Sigmoid colon (tissue), 4 donors: Measurements from ENCODE around the gene WWC2.
"Not testable (repeated sequence)": the region's sequence is repeated elsewhere in the genome, so short reads cannot be mapped to it uniquely, and the experiment has no call there.

ENCODE experiments used
- CTCF ChIP-seq, 4 experiments: fragments of 450-650 bp in 3 of 4; fragments of 200-600 bp in 1 of 4; IDR thresholded peaks; one replicate each; pipeline ENCODE4 v1.5.1; 2016 to 2019; ENCODE audit warnings: antibody characterized with exemption in 4 of 4, mild to moderate bottlenecking in 3 of 4, moderate library complexity in 2 of 4
- EP300 ChIP-seq, 4 donors: sonication (generic); formaldehyde crosslinking; IDR thresholded peaks; one replicate each; pipeline ENCODE4 v1.6.1; 2017; ENCODE audit warnings: antibody characterized with exemption in 4 of 4
- POLR2A ChIP-seq, 2 donors: fragments of 450-650 bp; IDR thresholded peaks; one replicate each; pipeline ENCODE4 v1.6.1; 2016; ENCODE audit warnings: antibody characterized with exemption in 2 of 2, mild to moderate bottlenecking in 2 of 2, moderate library complexity in 2 of 2
- POLR2AphosphoS5 ChIP-seq, 4 donors: sonication (generic); formaldehyde crosslinking; IDR thresholded peaks; one replicate each; pipeline ENCODE4 v1.6.1; 2017; ENCODE audit warnings: antibody characterized with exemption in 4 of 4

DNA sequence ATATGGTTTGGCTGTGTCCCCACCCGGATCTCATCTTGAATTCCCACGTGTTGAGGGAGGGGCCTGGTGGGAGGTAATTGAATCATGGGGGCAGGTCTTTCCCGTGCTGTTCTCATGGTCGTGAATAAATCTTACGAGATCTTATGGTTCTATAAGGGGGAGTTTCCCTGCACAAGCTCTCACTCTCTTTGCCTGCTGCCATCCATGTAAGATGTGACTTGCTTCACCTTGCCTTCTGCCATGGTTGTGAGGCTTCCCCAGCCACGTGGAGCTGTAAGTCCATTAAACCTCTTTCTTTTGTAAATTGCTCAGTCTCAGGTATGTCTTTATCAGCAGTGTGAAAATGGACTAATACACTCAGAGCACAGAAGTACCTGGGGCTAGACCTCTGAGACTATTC lies 227.3 kb downstream of the WWC2 start:
- TF ChIP-seq CTCF, POLR2AphosphoS5, POLR2A, EP300 (IDR thresholded peaks at IDR 0.05): not testable (repeated sequence)
